Measurements from ENCODE around the gene TTC34.

The TTC34 gene

DNA sequence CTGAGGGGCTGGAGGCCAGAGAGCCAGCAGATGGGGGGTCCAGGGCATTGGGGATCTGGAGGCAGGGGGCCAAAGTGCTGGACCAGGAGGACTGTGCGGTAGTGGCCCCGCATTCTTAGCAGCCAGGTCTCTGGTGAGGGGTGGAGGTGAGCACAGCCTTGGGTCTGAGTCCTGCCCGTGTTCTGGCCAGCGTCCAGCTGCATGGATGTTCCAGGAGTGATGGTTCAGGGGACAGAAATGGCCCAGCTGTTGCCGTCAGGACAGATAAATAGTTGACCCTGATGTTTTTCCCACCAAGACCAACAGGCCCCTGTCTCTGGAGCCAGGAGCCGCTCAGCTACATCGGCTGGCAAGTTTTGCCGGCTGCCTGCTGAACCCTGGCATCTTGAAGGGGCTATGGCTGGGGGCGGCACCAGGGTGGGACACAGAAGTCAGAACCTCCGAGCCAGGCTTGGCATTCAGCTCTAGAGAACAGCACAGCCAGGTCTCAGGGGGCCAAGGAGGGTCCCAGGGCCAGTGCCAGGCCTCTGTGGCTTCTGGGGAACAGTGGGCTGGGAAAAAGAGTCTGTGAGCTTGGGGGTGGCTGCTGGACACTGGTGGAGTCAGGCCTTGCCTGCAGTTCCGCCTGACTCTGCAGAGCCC lies 19.4 kb upstream of the TTC34 start:
- no peak overlapping the region for H3K4me3 ChIP-seq (ENCODE audit: low read length)
- H3K4me1 ChIP-seq (ENCODE audit: control insufficient read depth, insufficient read depth, low read length), result no peaks in the 10 kb centered on the region
- no peaks in the 10 kb centered on the region for H3K27me3 ChIP-seq (ENCODE audit: control insufficient read depth, insufficient read depth, low read length)
- no CpG with 5 or more reads among the region's 11 CpGs for WGBS (ENCODE audit: insufficient coverage, insufficient read length)
- DNase-seq (ENCODE audit: low read depth, low spot score), result no peak
- H3K9me3 ChIP-seq (ENCODE audit: control insufficient read depth, insufficient read depth, low read length), result peaks cover 52% of the 10 kb centered on the region
- no peaks in the 10 kb centered on the region for H3K36me3 ChIP-seq (ENCODE audit: control insufficient read depth, insufficient read depth, low read length)
- no peak overlapping the region for H3K27ac ChIP-seq (ENCODE audit: low read length)

- no peak for DNase-seq (ENCODE audit: low read depth, low spot score)
- H3K27me3 ChIP-seq (ENCODE audit: control insufficient read depth, insufficient read depth, low read length), result no peaks in the 10 kb centered on the region
- no peak overlapping the region for H3K4me3 ChIP-seq (ENCODE audit: low read length)
- H3K9me3 ChIP-seq (ENCODE audit: control insufficient read depth, insufficient read depth, low read length), result peaks cover 50% of the 10 kb centered on the region
- H3K4me1 ChIP-seq (ENCODE audit: control insufficient read depth, insufficient read depth, low read length), result no peaks in the 10 kb centered on the region
- no peaks in the 10 kb centered on the region for H3K36me3 ChIP-seq (ENCODE audit: control insufficient read depth, insufficient read depth, low read length)
- WGBS (ENCODE audit: insufficient coverage, insufficient read length), result no CpG with 5 or more reads among the region's 31 CpGs
- no peak overlapping the region for H3K27ac ChIP-seq (ENCODE audit: low read length)
Measured at GRCh38 chr1:2819831-2820730, 18.6 kb upstream of the TTC34 start.

DNA sequence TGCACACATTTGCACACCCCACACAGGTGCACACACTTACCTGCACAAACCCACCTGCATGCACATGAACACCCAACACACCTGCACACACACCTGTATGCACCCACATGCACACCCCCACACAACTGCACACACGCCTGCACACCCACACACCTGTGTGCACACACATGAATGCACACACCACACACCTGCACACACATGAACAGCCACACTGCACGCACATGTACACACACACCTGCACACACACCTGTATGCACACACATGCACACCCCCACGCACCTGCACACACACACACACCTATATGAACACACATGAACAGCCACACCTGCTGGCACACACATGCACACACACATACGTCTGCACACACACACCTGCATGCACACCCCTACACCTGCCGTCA lies 17.9 kb upstream of the TTC34 start:
- no peaks in the 10 kb centered on the region for H3K27me3 ChIP-seq (ENCODE audit: control insufficient read depth, insufficient read depth, low read length)
- H3K36me3 ChIP-seq (ENCODE audit: control insufficient read depth, insufficient read depth, low read length), result no peaks in the 10 kb centered on the region
- H3K4me1 ChIP-seq (ENCODE audit: control insufficient read depth, insufficient read depth, low read length), result no peaks in the 10 kb centered on the region
- no peak for DNase-seq (ENCODE audit: low read depth, low spot score)
- peaks cover 52% of the 10 kb centered on the region for H3K9me3 ChIP-seq (ENCODE audit: control insufficient read depth, insufficient read depth, low read length)
- H3K27ac ChIP-seq (ENCODE audit: low read length), result no peak overlapping the region
- no peak overlapping the region for H3K4me3 ChIP-seq (ENCODE audit: low read length)
- WGBS (ENCODE audit: insufficient coverage, insufficient read length), result no CpG with 5 or more reads among the region's 5 CpGs

- no peaks in the 10 kb centered on the region for H3K4me1 ChIP-seq (ENCODE audit: control insufficient read depth, insufficient read depth, low read length)
- H3K36me3 ChIP-seq (ENCODE audit: control insufficient read depth, insufficient read depth, low read length), result no peaks in the 10 kb centered on the region; the same call in 1 of the 2 replicates
- peaks cover 49% of the 10 kb centered on the region for H3K9me3 ChIP-seq (ENCODE audit: control insufficient read depth, insufficient read depth, low read length)
- no peaks in the 10 kb centered on the region for H3K27me3 ChIP-seq (ENCODE audit: control insufficient read depth, insufficient read depth, low read length)
- no CpG with 5 or more reads among the region's 11 CpGs for WGBS (ENCODE audit: insufficient coverage, insufficient read length)
- H3K4me3 ChIP-seq (ENCODE audit: low read length), result no peak overlapping the region
- H3K27ac ChIP-seq (ENCODE audit: low read length), result no peak overlapping the region
- no peak for DNase-seq (ENCODE audit: low read depth, low spot score)
Measured at GRCh38 chr1:2817784-2818564, 16.5 kb upstream of the TTC34 start.

GRCh38 chr1:2816786-2817185 lies 15.3 kb upstream of the TTC34 start:
- H3K27me3 ChIP-seq (ENCODE audit: control insufficient read depth, insufficient read depth, low read length), result no peaks in the 10 kb centered on the region
- H3K36me3 ChIP-seq (ENCODE audit: control insufficient read depth, insufficient read depth, low read length), result no peaks in the 10 kb centered on the region; the same call in 1 of the 2 replicates
- DNase-seq (ENCODE audit: low read depth, low spot score), result no peak
- H3K9me3 ChIP-seq (ENCODE audit: control insufficient read depth, insufficient read depth, low read length), result peaks cover 53% of the 10 kb centered on the region
- no peak overlapping the region for H3K27ac ChIP-seq (ENCODE audit: low read length)
- WGBS (ENCODE audit: insufficient coverage, insufficient read length), result no CpG with 5 or more reads among the region's 15 CpGs
- no peak overlapping the region for H3K4me3 ChIP-seq (ENCODE audit: low read length)
- H3K4me1 ChIP-seq (ENCODE audit: control insufficient read depth, insufficient read depth, low read length), result no peaks in the 10 kb centered on the region

DNA sequence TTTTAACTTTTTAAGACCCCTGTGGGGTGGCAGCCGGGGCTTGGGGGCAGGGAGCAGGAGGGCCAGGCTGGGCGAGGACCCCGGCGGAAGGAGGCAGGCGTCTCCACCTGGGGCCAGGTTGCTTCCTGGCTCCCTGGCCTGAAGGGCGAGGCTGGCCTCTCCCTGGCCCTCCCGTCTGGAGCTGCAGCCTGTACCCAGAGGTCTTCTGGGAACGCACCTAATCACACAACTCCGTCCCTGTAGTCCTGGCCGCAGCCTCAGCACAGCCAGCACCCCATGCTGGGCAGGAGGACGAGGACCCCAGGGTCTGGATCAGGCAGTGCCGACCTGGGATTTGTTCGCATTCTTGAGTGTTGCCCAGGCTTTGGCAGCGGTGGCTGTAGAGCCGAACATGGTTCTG lies 14.1 kb upstream of the TTC34 start:
- H3K27ac ChIP-seq (ENCODE audit: low read length), result no peak overlapping the region
- no peak for DNase-seq (ENCODE audit: low read depth, low spot score)
- no peaks in the 10 kb centered on the region for H3K27me3 ChIP-seq (ENCODE audit: control insufficient read depth, insufficient read depth, low read length)
- H3K36me3 ChIP-seq (ENCODE audit: control insufficient read depth, insufficient read depth, low read length), result no peaks in the 10 kb centered on the region; the same call in 1 of the 2 replicates
- no CpG with 5 or more reads among the region's 15 CpGs for WGBS (ENCODE audit: insufficient coverage, insufficient read length)
- no peaks in the 10 kb centered on the region for H3K4me1 ChIP-seq (ENCODE audit: control insufficient read depth, insufficient read depth, low read length)
- no peak overlapping the region for H3K4me3 ChIP-seq (ENCODE audit: low read length)
- peaks cover 51% of the 10 kb centered on the region for H3K9me3 ChIP-seq (ENCODE audit: control insufficient read depth, insufficient read depth, low read length)

GRCh38 chr1:2814511-2815075 lies 13.1 kb upstream of the TTC34 start:
- Histone ChIP-seq H3K36me3 (ENCODE audit: control insufficient read depth, insufficient read depth, low read length) (no peaks in the 10 kb centered on the region; the same call in 1 of the 2 replicates), H3K4me3 (ENCODE audit: low read length) (no peak overlapping the region), H3K27me3 (ENCODE audit: control insufficient read depth, insufficient read depth, low read length) (no peaks in the 10 kb centered on the region), H3K9me3 (ENCODE audit: control insufficient read depth, insufficient read depth, low read length) (peaks cover 50% of the 10 kb centered on the region), H3K27ac (ENCODE audit: low read length) (no peak overlapping the region), H3K4me1 (ENCODE audit: control insufficient read depth, insufficient read depth, low read length) (no peaks in the 10 kb centered on the region)
- DNase-seq (ENCODE audit: low read depth, low spot score), result no peak
- no CpG with 5 or more reads among the region's 24 CpGs for WGBS (ENCODE audit: insufficient coverage, insufficient read length)

GRCh38 chr1:2812939-2813653 lies 11.6 kb upstream of the TTC34 start:
- H3K4me3 ChIP-seq (ENCODE audit: low read length), result no peak overlapping the region
- no peak for DNase-seq (ENCODE audit: low read depth, low spot score)
- H3K27me3 ChIP-seq (ENCODE audit: control insufficient read depth, insufficient read depth, low read length), result no peaks in the 10 kb centered on the region
- no peaks in the 10 kb centered on the region; the same call in 1 of the 2 replicates for H3K36me3 ChIP-seq (ENCODE audit: control insufficient read depth, insufficient read depth, low read length)
- no CpG with 5 or more reads among the region's 34 CpGs for WGBS (ENCODE audit: insufficient coverage, insufficient read length)
- no peak overlapping the region for H3K27ac ChIP-seq (ENCODE audit: low read length)
- no peaks in the 10 kb centered on the region for H3K4me1 ChIP-seq (ENCODE audit: control insufficient read depth, insufficient read depth, low read length)
- peaks cover 42% of the 10 kb centered on the region for H3K9me3 ChIP-seq (ENCODE audit: control insufficient read depth, insufficient read depth, low read length)

DNA sequence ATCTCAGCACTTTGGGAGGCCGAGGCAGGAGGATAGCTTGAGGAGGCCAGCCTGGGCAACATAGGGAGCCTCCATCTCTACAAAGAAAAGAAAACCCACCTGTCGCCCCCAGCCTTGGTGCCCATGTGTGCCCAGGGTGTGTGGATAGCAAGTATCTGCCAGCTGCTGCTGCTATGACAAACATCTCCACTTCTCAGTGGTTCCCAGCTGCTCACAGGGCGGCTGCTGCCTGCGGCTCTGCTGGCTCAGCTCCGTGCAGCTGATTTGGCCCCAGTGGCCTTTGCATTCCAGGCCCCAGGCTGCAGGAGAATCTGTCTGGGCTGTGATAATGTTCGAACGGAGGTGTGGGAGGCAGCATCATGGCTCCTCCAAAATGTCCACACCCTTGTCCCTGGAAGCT lies 10.6 kb upstream of the TTC34 start:
- H3K27me3 ChIP-seq (ENCODE audit: control insufficient read depth, insufficient read depth, low read length), result no peaks in the 10 kb centered on the region
- H3K4me3 ChIP-seq (ENCODE audit: low read length), result no peak overlapping the region
- H3K4me1 ChIP-seq (ENCODE audit: control insufficient read depth, insufficient read depth, low read length), result no peaks in the 10 kb centered on the region
- H3K36me3 ChIP-seq (ENCODE audit: control insufficient read depth, insufficient read depth, low read length), result no peaks in the 10 kb centered on the region; the same call in 1 of the 2 replicates
- no peak overlapping the region for H3K27ac ChIP-seq (ENCODE audit: low read length)
- peaks cover 45% of the 10 kb centered on the region for H3K9me3 ChIP-seq (ENCODE audit: control insufficient read depth, insufficient read depth, low read length)
- WGBS (ENCODE audit: insufficient coverage, insufficient read length), result no CpG with 5 or more reads among the region's 7 CpGs
- no peak for DNase-seq (ENCODE audit: low read depth, low spot score)
